SK-N-SH (cell line): Measurements from ENCODE around the gene FGF8. TPM values are rescaled to one million over a fixed set of nuclear protein-coding genes. Genes with fewer than 3 reads are reported as not detected.
A peak's percentile ranks its signal among the peaks of the same experiment; 100 is the strongest.

Source experiments
- CTCF ChIA-PET: fragments of 300-600, 350-600 bp; formaldehyde crosslinking; extraction: SDS; loops from one replicate; lab custom pipeline; 2021; lab: Yijun Ruan, JAX
- POLR2A ChIA-PET: fragments of 350-600 bp; sonication (Branson Sonifier 250); formaldehyde crosslinking; extraction: SDS; loops from one replicate; lab custom pipeline; 2020; ENCODE audit warnings: antibody characterized with exemption, inconsistent platforms; lab: Yijun Ruan, JAX
- DNase-seq: peaks from one replicate; pipeline ENCODE4 v3.0.0; 2012
- H2AFZ ChIP-seq: fragments of 200-600 bp; sonication (generic); 2 replicates; pipeline ENCODE4 v1.8.1; 2016; ENCODE audit warnings: antibody characterized with exemption, mild to moderate bottlenecking, low read depth
- H3F3A ChIP-seq: fragments of 200-600 bp; sonication (generic); replicated peaks from 2 replicates; pipeline ENCODE3; 2016; ENCODE audit warnings: antibody characterized with exemption, mild to moderate bottlenecking; ENCODE audit not compliant: insufficient read depth
- H3K27ac ChIP-seq, 2 experiments: fragments of 200-500 bp in 1 of 2; fragments of 200-600 bp in 1 of 2; sonication (Bioruptor generic) in 1 of 2; sonication (generic), shearing (Covaris generic) in 1 of 2; 2 replicates each; pipeline versions ENCODE4 v1.5.1 to v1.6.1; 2014 to 2016; ENCODE audit warnings: low read depth in 2 of 2, inconsistent platforms in 1 of 2, low read length in 1 of 2, mild to moderate bottlenecking in 1 of 2, mixed read lengths in 1 of 2
- H3K27me3 ChIP-seq: fragments of 200-600 bp; sonication (generic), shearing (Covaris generic); 2 replicates; pipeline ENCODE4 v1.6.1; 2016; ENCODE audit warnings: mixed run types; ENCODE audit not compliant: insufficient read depth
- H3K36me3 ChIP-seq, 2 experiments: fragments of 200-500 bp in 1 of 2; fragments of 200-600 bp in 1 of 2; sonication (Bioruptor generic) in 1 of 2; sonication (generic) in 1 of 2; replicated peaks in 1 of 2; 2 replicates each; pipeline versions ENCODE3 to v1.5.1; 2014 to 2016; ENCODE audit warnings: low read length in 1 of 2, mild to moderate bottlenecking in 1 of 2; ENCODE audit not compliant: insufficient read depth in 2 of 2, control insufficient read depth in 1 of 2
- H3K4me1 ChIP-seq, 2 experiments: fragments of 200-500 bp in 1 of 2; fragments of 200-600 bp in 1 of 2; sonication (Bioruptor generic) in 1 of 2; sonication (generic), shearing (Covaris generic) in 1 of 2; 2 replicates each; pipeline versions ENCODE4 v1.5.1 to v1.6.1; 2014 to 2016; ENCODE audit warnings: low read depth in 1 of 2, low read length in 1 of 2, mixed run types in 1 of 2; ENCODE audit not compliant: insufficient read depth in 2 of 2, control insufficient read depth in 1 of 2
- H3K4me2 ChIP-seq: fragments of 200-600 bp; sonication (generic), shearing (Covaris generic); 2 replicates; pipeline ENCODE4 v1.6.1; 2017; ENCODE audit warnings: mixed run types
- H3K4me3 ChIP-seq, 2 experiments: fragments of 200-500 bp in 1 of 2; fragments of 200-600 bp in 1 of 2; sonication (Bioruptor generic) in 1 of 2; sonication (generic), shearing (Covaris generic) in 1 of 2; 2 replicates each; pipeline versions ENCODE4 v1.5.1 to v1.8.1; 2014 to 2016; ENCODE audit warnings: low read depth in 2 of 2, inconsistent platforms in 1 of 2, low read length in 1 of 2, mild to moderate bottlenecking in 1 of 2, mixed read lengths in 1 of 2, moderate library complexity in 1 of 2
- H3K79me2 ChIP-seq: fragments of 200-600 bp; sonication (generic); 2 replicates; pipeline ENCODE4 v1.8.1; 2017; ENCODE audit warnings: mild to moderate bottlenecking; ENCODE audit not compliant: insufficient read depth
- H3K9ac ChIP-seq: fragments of 200-600 bp; sonication (generic); 2 replicates; pipeline ENCODE4 v1.6.1; 2017; ENCODE audit warnings: mixed run types
- H3K9me2 ChIP-seq: fragments of 200-600 bp; sonication (generic); 2 replicates; pipeline ENCODE4 v1.6.1; 2017; ENCODE audit warnings: mixed run types
- H3K9me3 ChIP-seq: fragments of 200-600 bp; sonication (generic); 2 replicates; pipeline ENCODE4 v1.6.1; 2017; ENCODE audit warnings: mixed run types, mild to moderate bottlenecking, moderate library complexity
- H4K20me1 ChIP-seq: fragments of 200-600 bp; sonication (generic); 2 replicates; pipeline ENCODE4 v1.6.1; 2017; ENCODE audit warnings: mild to moderate bottlenecking, mixed run types; ENCODE audit not compliant: insufficient read depth
- CHD2 ChIP-seq: fragments of 150-350 bp; IDR thresholded peaks from 2 replicates; pipeline ENCODE4 v1.6.1; 2018; ENCODE audit warnings: low read length; ENCODE audit not compliant: partially characterized antibody
- EZH2phosphoT487 ChIP-seq: fragments of 200-600 bp; sonication (generic); IDR thresholded peaks from 2 replicates; pipeline ENCODE4 v1.6.1; 2017; ENCODE audit warnings: low read depth, mixed run types, mild to moderate bottlenecking, antibody characterized with exemption, moderate library complexity, borderline replicate concordance
- FOSL2 ChIP-seq: IDR thresholded peaks from 2 replicates; pipeline ENCODE4 v1.4.0; 2012; ENCODE audit warnings: low read depth, mild to moderate bottlenecking, moderate library complexity, borderline replicate concordance
- FOXJ3 ChIP-seq: sonication (generic); formaldehyde crosslinking; IDR thresholded peaks from 2 replicates; pipeline ENCODE4 v1.5.1; 2020; ENCODE audit warnings: mild to moderate bottlenecking, missing genetic modification reagents
- FOXM1 ChIP-seq: IDR thresholded peaks from 2 replicates; pipeline ENCODE4 v1.4.0; 2012; ENCODE audit warnings: low read depth, mild to moderate bottlenecking
- JUND ChIP-seq: IDR thresholded peaks from 2 replicates; pipeline ENCODE4 v1.4.0; 2012
- NFIC ChIP-seq: IDR thresholded peaks from 2 replicates; pipeline ENCODE4 v1.4.0; 2012; ENCODE audit warnings: borderline replicate concordance
- TAF1 ChIP-seq: IDR thresholded peaks from 2 replicates; pipeline ENCODE4 v1.6.1; 2012; ENCODE audit warnings: low read depth, mild to moderate bottlenecking, low read length, moderate library complexity, borderline replicate concordance
- whole genome bisulfite sequencing: methylation state at CpG from one replicate; pipeline ENCODE4 v1.1.6; 2017; ENCODE audit warnings: low lambda C conversion rate; 5-methylcytosine and 5-hydroxymethylcytosine counted together
- polyA plus RNA-seq, 3 experiments: library from polyadenylated mRNA; depleted of rRNA; stranded (reverse); fragments of >200 nt; gene quantifications; 2 replicates each; pipeline ENCODE4 v1.2.3, GENCODE V29; 2012
- TF ChIP-seq, protein P1 (sequence below): fragments of 150-350 bp; IDR thresholded peaks from 2 replicates; pipeline ENCODE4 v1.6.1; 2017; ENCODE audit warnings: antibody characterized with exemption, low read length, low read depth, borderline replicate concordance
- TF ChIP-seq, protein P2 (sequence below): IDR thresholded peaks from 2 replicates; pipeline ENCODE4 v1.4.0; 2012; ENCODE audit warnings: low read depth, borderline replicate concordance
- TF ChIP-seq, protein P3 (sequence below): fragments of 150-350 bp; IDR thresholded peaks from 2 replicates; pipeline ENCODE4 v1.6.1; 2016; ENCODE audit warnings: mild to moderate bottlenecking, low read depth, low read length
- TF ChIP-seq, protein P4 (sequence below): IDR thresholded peaks from 2 replicates; pipeline ENCODE4 v1.4.0; 2012; ENCODE audit warnings: low read depth
- TF ChIP-seq, protein P5 (sequence below): IDR thresholded peaks from 2 replicates; pipeline ENCODE4 v1.4.0; 2012; ENCODE audit warnings: low read depth, borderline replicate concordance

The FGF8 gene
- polyA plus RNA-seq, 1 of the 3 experiments (the other 2 are of a cell fraction): not detected

DNA sequence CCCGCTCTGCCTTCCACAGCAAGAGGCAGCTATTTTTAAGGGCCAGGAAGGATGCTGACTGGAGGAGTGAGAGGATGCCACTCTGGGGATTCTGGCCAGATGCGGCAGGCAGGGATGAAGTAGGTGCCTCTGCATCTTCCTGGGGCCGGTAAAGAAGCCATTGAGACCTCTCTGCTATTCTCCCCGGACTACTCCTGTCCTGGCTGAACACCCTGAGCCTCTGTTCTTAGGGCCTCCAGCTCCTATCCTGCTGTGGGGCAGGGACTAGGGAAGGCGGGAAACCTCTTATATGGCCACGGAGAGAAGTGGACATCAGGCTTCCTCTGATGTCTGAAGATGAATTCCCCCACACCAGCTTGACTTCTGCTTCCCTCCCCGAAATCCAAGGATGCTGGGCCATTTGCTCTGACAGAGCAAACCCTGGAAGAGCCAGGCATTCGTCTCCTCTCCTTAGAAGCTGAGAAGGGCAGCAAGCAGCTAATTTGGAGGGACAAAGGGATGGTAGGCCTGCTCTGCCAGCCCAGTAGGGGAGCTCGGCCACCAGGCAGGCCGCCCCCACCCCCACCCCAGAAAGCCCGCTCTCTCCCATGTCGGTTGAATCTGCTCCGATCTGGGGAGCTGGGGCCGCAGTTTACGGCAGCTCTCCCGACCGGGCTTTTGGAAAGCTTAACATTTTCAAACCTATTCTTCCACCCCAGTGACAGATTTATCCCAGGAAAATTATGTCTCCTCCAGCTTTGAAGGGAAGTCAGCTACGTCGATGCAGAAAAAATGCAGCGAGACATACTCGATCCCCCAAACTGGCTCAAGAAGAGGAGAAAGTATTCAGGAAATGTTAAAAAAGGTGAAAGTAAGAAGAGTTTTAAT, 2.8 kb downstream of the FGF8 start:
- no peak overlapping the region for H3K4me3 ChIP-seq
- TF ChIP-seq, protein P1, sequence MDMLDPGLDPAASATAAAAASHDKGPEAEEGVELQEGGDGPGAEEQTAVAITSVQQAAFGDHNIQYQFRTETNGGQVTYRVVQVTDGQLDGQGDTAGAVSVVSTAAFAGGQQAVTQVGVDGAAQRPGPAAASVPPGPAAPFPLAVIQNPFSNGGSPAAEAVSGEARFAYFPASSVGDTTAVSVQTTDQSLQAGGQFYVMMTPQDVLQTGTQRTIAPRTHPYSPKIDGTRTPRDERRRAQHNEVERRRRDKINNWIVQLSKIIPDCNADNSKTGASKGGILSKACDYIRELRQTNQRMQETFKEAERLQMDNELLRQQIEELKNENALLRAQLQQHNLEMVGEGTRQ: no peak
- TF ChIP-seq, protein P2, sequence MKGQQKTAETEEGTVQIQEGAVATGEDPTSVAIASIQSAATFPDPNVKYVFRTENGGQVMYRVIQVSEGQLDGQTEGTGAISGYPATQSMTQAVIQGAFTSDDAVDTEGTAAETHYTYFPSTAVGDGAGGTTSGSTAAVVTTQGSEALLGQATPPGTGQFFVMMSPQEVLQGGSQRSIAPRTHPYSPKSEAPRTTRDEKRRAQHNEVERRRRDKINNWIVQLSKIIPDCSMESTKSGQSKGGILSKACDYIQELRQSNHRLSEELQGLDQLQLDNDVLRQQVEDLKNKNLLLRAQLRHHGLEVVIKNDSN: no peak
- TF ChIP-seq TAF1 (no peak), EZH2phosphoT487 (no peak), CHD2 (no peak), FOXM1 (no peak), JUND (no peak), FOXJ3 (CRISPR knock-in tag) (no peak), FOSL2 (no peak), NFIC (no peak)
- TF ChIP-seq, protein P3, sequence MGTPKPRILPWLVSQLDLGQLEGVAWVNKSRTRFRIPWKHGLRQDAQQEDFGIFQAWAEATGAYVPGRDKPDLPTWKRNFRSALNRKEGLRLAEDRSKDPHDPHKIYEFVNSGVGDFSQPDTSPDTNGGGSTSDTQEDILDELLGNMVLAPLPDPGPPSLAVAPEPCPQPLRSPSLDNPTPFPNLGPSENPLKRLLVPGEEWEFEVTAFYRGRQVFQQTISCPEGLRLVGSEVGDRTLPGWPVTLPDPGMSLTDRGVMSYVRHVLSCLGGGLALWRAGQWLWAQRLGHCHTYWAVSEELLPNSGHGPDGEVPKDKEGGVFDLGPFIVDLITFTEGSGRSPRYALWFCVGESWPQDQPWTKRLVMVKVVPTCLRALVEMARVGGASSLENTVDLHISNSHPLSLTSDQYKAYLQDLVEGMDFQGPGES: no peak
- TF ChIP-seq, protein P4, sequence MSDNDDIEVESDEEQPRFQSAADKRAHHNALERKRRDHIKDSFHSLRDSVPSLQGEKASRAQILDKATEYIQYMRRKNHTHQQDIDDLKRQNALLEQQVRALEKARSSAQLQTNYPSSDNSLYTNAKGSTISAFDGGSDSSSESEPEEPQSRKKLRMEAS: no peak
- TF ChIP-seq, protein P5, sequence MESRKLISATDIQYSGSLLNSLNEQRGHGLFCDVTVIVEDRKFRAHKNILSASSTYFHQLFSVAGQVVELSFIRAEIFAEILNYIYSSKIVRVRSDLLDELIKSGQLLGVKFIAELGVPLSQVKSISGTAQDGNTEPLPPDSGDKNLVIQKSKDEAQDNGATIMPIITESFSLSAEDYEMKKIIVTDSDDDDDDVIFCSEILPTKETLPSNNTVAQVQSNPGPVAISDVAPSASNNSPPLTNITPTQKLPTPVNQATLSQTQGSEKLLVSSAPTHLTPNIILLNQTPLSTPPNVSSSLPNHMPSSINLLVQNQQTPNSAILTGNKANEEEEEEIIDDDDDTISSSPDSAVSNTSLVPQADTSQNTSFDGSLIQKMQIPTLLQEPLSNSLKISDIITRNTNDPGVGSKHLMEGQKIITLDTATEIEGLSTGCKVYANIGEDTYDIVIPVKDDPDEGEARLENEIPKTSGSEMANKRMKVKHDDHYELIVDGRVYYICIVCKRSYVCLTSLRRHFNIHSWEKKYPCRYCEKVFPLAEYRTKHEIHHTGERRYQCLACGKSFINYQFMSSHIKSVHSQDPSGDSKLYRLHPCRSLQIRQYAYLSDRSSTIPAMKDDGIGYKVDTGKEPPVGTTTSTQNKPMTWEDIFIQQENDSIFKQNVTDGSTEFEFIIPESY: no peak
- H2AFZ ChIP-seq: no peak overlapping the region
- no peaks in the 10 kb centered on the region; a peak in 1 of 4 replicates for H3K4me1 ChIP-seq
- H3K79me2 ChIP-seq: no peaks in the 10 kb centered on the region
- H4K20me1 ChIP-seq: no peaks in the 10 kb centered on the region
- no peaks in the 10 kb centered on the region for H3K27me3 ChIP-seq
- no peaks in the 10 kb centered on the region for H3K9me3 ChIP-seq
- CTCF ChIA-PET: interaction anchor here (0.8 to 4.0 kb wide), 5 partner anchors 9 to 559 kb away, joined by 3 to 35 read pairs (median 7); partner anchors contain the start of gene NPM3
- DNase-seq: peak; percentile 28
- WGBS: 90% methylated on average over 13 of the region's 21 CpGs
- no peaks in the 10 kb centered on the region for H3F3A ChIP-seq
- no peak overlapping the region for H3K4me2 ChIP-seq
- no peak overlapping the region for H3K27ac ChIP-seq
- no peaks in the 10 kb centered on the region for H3K36me3 ChIP-seq
- no peak overlapping the region for H3K9ac ChIP-seq
- H3K9me2 ChIP-seq: no peaks in the 10 kb centered on the region
- POLR2A ChIA-PET: no interaction called here
